ENCODE results near the gene FAM200C. TPM values are rescaled to one million over a fixed set of nuclear protein-coding genes. Genes with fewer than 3 reads are reported as not detected.

The FAM200C gene
- total RNA-seq, 1 donor: 4.7 TPM

- TF ChIP-seq CTCF (IDR thresholded peaks at IDR 0.05; ENCODE audit: insufficient read depth, low read depth, low read length): no peak
- DNase-seq (ENCODE audit: low read depth): no peak
- H3K4me3 ChIP-seq (ENCODE audit: low read depth, low read length): no peak overlapping the region
These were observed 43.1 kb downstream of the FAM200C start for GRCh38 chr5:160356550-160357347.

- no peak for DNase-seq (ENCODE audit: low read depth)
- H3K4me3 ChIP-seq (ENCODE audit: low read depth, low read length): no peak overlapping the region
- no peak for TF ChIP-seq CTCF (IDR thresholded peaks at IDR 0.05; ENCODE audit: insufficient read depth, low read depth, low read length)
These were observed 45.2 kb downstream of the FAM200C start for GRCh38 chr5:160354666-160355065.

- no peak for TF ChIP-seq CTCF (IDR thresholded peaks at IDR 0.05; ENCODE audit: insufficient read depth, low read depth, low read length)
- no peak overlapping the region for H3K4me3 ChIP-seq (ENCODE audit: low read depth, low read length)
- DNase-seq (ENCODE audit: low read depth): no peak
These were observed 46.5 kb downstream of the FAM200C start for GRCh38 chr5:160353379-160353778.

GRCh38 chr5:160352308-160352707 lies 47.5 kb downstream of the FAM200C start:
- H3K4me3 ChIP-seq (ENCODE audit: low read depth, low read length): no peak overlapping the region
- no peak for DNase-seq (ENCODE audit: low read depth)
- TF ChIP-seq CTCF (IDR thresholded peaks at IDR 0.05; ENCODE audit: insufficient read depth, low read depth, low read length): no peak

GRCh38 chr5:160349935-160350303 lies 49.9 kb downstream of the FAM200C start:
- no peak for DNase-seq (ENCODE audit: low read depth)
- no peak for TF ChIP-seq CTCF (IDR thresholded peaks at IDR 0.05; ENCODE audit: insufficient read depth, low read depth, low read length)
- no peak overlapping the region for H3K4me3 ChIP-seq (ENCODE audit: low read depth, low read length)

- DNase-seq (ENCODE audit: low read depth): no peak
- H3K4me3 ChIP-seq (ENCODE audit: low read depth, low read length): no peak overlapping the region
- TF ChIP-seq CTCF (IDR thresholded peaks at IDR 0.05; ENCODE audit: insufficient read depth, low read depth, low read length): no peak
These were observed 50.5 kb downstream of the FAM200C start for GRCh38 chr5:160349249-160349934.
